ENCODE measurements around the gene NLRP6. TPM values are rescaled to one million over a fixed set of nuclear protein-coding genes. Genes with fewer than 3 reads are reported as not detected.
"Not testable (repeated sequence)": the region's sequence is repeated elsewhere in the genome, so short reads cannot be mapped to it uniquely, and the experiment has no call there.

The NLRP6 gene
- polyA plus RNA-seq, 2 donors: 0.05 to 0.06 TPM

DNA sequence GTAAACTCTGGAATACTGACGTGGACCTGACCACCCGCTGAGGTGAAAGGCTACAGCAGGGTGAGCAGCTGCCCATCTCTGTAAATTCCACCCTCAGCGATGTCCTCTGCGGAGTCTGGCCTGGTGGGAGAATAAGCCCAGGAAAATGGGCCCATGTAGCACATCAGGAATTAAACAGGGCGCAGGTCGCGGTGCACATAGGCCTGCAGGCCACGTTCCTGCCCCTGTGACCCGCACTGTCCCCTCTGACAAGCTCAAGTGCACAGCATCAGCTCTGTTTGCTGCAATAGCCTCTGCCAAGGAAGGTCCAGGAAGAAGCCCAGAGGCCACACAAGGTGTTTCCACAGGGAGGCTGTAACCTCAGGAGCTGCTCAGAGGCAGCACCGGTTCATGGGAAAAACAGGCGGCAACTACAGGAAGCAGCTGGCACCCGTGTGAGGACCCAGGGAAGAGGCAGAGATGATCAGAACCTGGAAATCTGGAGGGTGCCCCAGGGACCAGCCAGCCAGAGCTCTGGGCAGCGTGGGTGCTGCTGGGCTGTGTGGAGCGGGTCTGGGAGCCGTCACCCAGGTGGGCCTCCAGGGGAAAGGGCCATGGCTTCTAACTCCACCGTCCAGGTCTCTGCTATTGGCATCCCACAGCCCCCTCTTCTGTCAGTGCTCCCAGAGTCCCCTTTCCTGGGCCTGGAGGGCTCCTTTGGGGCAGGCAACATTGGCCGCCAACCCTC is 28.6 kb downstream of the NLRP6 start:
- no peaks in the 10 kb centered on the region for H3K27me3 ChIP-seq (ENCODE audit: control insufficient read depth in 1 of 2, insufficient read depth in 2 of 2, low read length in 2 of 2)
- H3K36me3 ChIP-seq (ENCODE audit: control insufficient read depth in 2 of 2, insufficient read depth in 2 of 2, low read length in 1 of 2): no peaks in the 10 kb centered on the region
- peaks cover 0 to 6% of the 10 kb centered on the region in 2 donors for H3K4me1 ChIP-seq (ENCODE audit: control insufficient read depth in 2 of 2, insufficient read depth in 2 of 2, low read length in 1 of 2)
- H3K27ac ChIP-seq (ENCODE audit: low read depth in 2 of 2, low read length in 1 of 2): peak overlapping the region in 1 of 2 donors; percentile 88
- no peaks in the 10 kb centered on the region for H3K9me3 ChIP-seq (ENCODE audit: control insufficient read depth in 2 of 2, insufficient read depth in 1 of 2, low read depth in 1 of 2, low read length in 1 of 2)
- no peak overlapping the region for H3K4me3 ChIP-seq (ENCODE audit: low read depth in 1 of 2, low read length in 2 of 2)
- 91 to 92% methylated on average over 17 of the region's 17 CpGs for WGBS, 2 donors

GRCh38 chr11:307766-308708 is 29.8 kb downstream of the NLRP6 start, which contains the start of gene IFITM2:
TSS of gene IFITM2 (plus strand) at chr11:307816. CDS start at chr11:308193, 377 bp downstream.
- H3K4me3 ChIP-seq (ENCODE audit: low read depth in 1 of 2, low read length in 2 of 2): peak within 1 kb of the TSS; percentile 39 to 48
- H3K9me3 ChIP-seq (ENCODE audit: control insufficient read depth in 2 of 2, insufficient read depth in 1 of 2, low read depth in 1 of 2, low read length in 1 of 2); H3K27me3 ChIP-seq (ENCODE audit: control insufficient read depth in 1 of 2, insufficient read depth in 2 of 2, low read length in 2 of 2); H3K4me1 ChIP-seq (ENCODE audit: control insufficient read depth in 2 of 2, insufficient read depth in 2 of 2, low read length in 1 of 2); H3K36me3 ChIP-seq (ENCODE audit: control insufficient read depth in 2 of 2, insufficient read depth in 2 of 2, low read length in 1 of 2): not testable (repeated sequence)
- WGBS, 2 donors: 24 to 33% methylated on average over 24 to 28 of the region's 28 CpGs
- H3K27ac ChIP-seq (ENCODE audit: low read depth in 2 of 2, low read length in 1 of 2): peak within 1 kb of the TSS; percentile 80 to 93

GRCh38 chr11:308740-309665 is 30.8 kb downstream of the NLRP6 start:
- peak overlapping the region; percentile 79 to 93 for H3K27ac ChIP-seq (ENCODE audit: low read depth in 2 of 2, low read length in 1 of 2)
- peak overlapping the region; percentile 25 to 32 for H3K4me3 ChIP-seq (ENCODE audit: low read depth in 1 of 2, low read length in 2 of 2)
- not testable (repeated sequence) for H3K36me3 ChIP-seq (ENCODE audit: control insufficient read depth in 2 of 2, insufficient read depth in 2 of 2, low read length in 1 of 2); H3K27me3 ChIP-seq (ENCODE audit: control insufficient read depth in 1 of 2, insufficient read depth in 2 of 2, low read length in 2 of 2); H3K4me1 ChIP-seq (ENCODE audit: control insufficient read depth in 2 of 2, insufficient read depth in 2 of 2, low read length in 1 of 2); H3K9me3 ChIP-seq (ENCODE audit: control insufficient read depth in 2 of 2, insufficient read depth in 1 of 2, low read depth in 1 of 2, low read length in 1 of 2)
- WGBS, 2 donors: 35 to 38% methylated on average over 21 to 24 of the region's 24 CpGs

DNA sequence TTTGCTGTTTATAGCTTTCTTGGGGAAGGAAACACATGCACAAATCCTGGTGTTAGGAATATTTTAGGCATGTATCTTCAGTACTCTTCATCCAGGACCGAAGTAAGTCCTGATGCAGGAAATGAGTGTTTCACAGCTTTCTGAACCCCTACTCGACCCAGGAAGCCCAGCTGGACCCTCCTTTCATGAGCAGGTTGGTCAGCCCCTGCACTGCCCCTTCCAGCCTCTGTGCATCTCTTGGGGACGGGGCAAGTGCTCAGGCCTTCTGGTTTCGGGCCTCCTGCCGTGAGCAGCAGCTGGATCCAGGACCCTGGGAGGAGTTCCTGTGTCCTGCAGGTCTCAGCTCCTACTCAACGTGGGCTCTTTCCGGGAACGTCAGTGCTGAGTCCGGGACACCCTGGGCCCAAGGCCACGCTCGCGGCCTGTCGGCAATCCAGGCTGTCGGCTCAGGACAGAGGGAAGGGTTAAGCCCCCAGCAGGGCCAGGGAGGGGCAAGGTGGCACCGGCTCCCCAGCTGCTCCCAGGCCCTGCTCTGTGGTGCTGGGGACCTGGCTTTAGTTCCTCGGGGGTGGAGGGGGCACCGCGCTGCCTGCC is 31.9 kb downstream of the NLRP6 start:
- H3K27ac ChIP-seq (ENCODE audit: low read depth in 2 of 2, low read length in 1 of 2): peak overlapping the region; percentile 26 to 64
- whole genome bisulfite sequencing, 2 donors: 4 to 11% methylated on average over 5 of the region's 18 CpGs
- not testable (repeated sequence) for H3K4me1 ChIP-seq (ENCODE audit: control insufficient read depth in 2 of 2, insufficient read depth in 2 of 2, low read length in 1 of 2); H3K36me3 ChIP-seq (ENCODE audit: control insufficient read depth in 2 of 2, insufficient read depth in 2 of 2, low read length in 1 of 2); H3K27me3 ChIP-seq (ENCODE audit: control insufficient read depth in 1 of 2, insufficient read depth in 2 of 2, low read length in 2 of 2); H3K9me3 ChIP-seq (ENCODE audit: control insufficient read depth in 2 of 2, insufficient read depth in 1 of 2, low read depth in 1 of 2, low read length in 1 of 2)
- H3K4me3 ChIP-seq (ENCODE audit: low read depth in 1 of 2, low read length in 2 of 2): peak overlapping the region in 1 of 2 donors; percentile 32

DNA sequence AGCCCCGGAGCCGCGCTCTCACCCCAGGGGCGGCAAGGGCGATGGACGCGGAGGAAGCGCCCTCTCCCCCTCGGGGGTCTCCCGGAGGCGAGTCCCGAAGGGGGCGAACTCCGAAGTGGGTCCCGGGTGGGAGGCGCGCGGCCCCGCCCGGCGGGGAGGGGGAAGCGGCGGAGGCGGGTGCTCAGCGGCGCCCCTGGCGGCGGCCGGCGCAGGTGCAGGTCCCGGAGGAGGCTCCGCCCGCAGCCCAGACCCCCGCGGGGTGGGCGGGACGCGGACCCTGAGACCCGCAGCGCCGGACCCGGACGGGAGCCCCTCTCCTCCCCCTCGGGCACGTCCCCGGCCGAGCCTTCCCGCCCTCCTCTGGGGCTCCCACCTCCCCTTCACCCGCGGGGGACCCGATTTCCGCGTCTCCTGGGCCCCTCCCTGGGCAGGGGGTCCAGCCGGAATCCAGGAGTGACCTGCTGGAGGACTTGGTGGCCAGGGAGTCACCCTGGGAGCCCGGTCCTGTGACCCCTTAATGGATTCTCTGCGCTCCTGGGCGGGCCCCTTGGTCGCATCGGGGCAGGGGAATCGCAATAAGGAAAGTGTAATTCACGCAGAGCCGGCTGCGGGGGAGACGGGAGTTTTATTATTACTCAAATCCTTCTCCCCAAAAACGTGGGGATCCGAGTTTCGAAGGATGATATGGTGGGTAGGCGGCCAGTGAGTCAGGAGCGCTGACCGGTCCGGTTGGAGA is 33.0 kb downstream of the NLRP6 start:
- not testable (repeated sequence) for H3K36me3 ChIP-seq (ENCODE audit: control insufficient read depth in 2 of 2, insufficient read depth in 2 of 2, low read length in 1 of 2); H3K4me3 ChIP-seq (ENCODE audit: low read depth in 1 of 2, low read length in 2 of 2); H3K27ac ChIP-seq (ENCODE audit: low read depth in 2 of 2, low read length in 1 of 2); H3K9me3 ChIP-seq (ENCODE audit: control insufficient read depth in 2 of 2, insufficient read depth in 1 of 2, low read depth in 1 of 2, low read length in 1 of 2); H3K27me3 ChIP-seq (ENCODE audit: control insufficient read depth in 1 of 2, insufficient read depth in 2 of 2, low read length in 2 of 2)
- H3K4me1 ChIP-seq (ENCODE audit: control insufficient read depth in 2 of 2, insufficient read depth in 2 of 2, low read length in 1 of 2): peaks cover 0 to 11% of the 10 kb centered on the region in 2 donors
- WGBS, 2 donors: 0 to 3% methylated on average over 7 to 10 of the region's 71 CpGs

- no peaks in the 10 kb centered on the region for H3K27me3 ChIP-seq (ENCODE audit: control insufficient read depth in 1 of 2, insufficient read depth in 2 of 2, low read length in 2 of 2)
- no peak overlapping the region for H3K4me3 ChIP-seq (ENCODE audit: low read depth in 1 of 2, low read length in 2 of 2)
- H3K36me3 ChIP-seq (ENCODE audit: control insufficient read depth in 2 of 2, insufficient read depth in 2 of 2, low read length in 1 of 2): no peaks in the 10 kb centered on the region
- H3K27ac ChIP-seq (ENCODE audit: low read depth in 2 of 2, low read length in 1 of 2): peak overlapping the region; percentile 62 to 72
- peaks cover 0 to 12% of the 10 kb centered on the region in 2 donors for H3K4me1 ChIP-seq (ENCODE audit: control insufficient read depth in 2 of 2, insufficient read depth in 2 of 2, low read length in 1 of 2)
- 48 to 52% methylated on average over 14 of the region's 14 CpGs for WGBS, 2 donors
- no peaks in the 10 kb centered on the region for H3K9me3 ChIP-seq (ENCODE audit: control insufficient read depth in 2 of 2, insufficient read depth in 1 of 2, low read depth in 1 of 2, low read length in 1 of 2)
Measured at GRCh38 chr11:312092-312816, 34.0 kb downstream of the NLRP6 start.

GRCh38 chr11:313304-313786 is 35.1 kb downstream of the NLRP6 start:
- H3K27me3 ChIP-seq (ENCODE audit: control insufficient read depth in 1 of 2, insufficient read depth in 2 of 2, low read length in 2 of 2): no peaks in the 10 kb centered on the region
- peak overlapping the region; percentile 3 to 47 for H3K4me3 ChIP-seq (ENCODE audit: low read depth in 1 of 2, low read length in 2 of 2)
- peaks cover 0 to 10% of the 10 kb centered on the region in 2 donors for H3K4me1 ChIP-seq (ENCODE audit: control insufficient read depth in 2 of 2, insufficient read depth in 2 of 2, low read length in 1 of 2)
- H3K36me3 ChIP-seq (ENCODE audit: control insufficient read depth in 2 of 2, insufficient read depth in 2 of 2, low read length in 1 of 2): no peaks in the 10 kb centered on the region
- no peaks in the 10 kb centered on the region for H3K9me3 ChIP-seq (ENCODE audit: control insufficient read depth in 2 of 2, insufficient read depth in 1 of 2, low read depth in 1 of 2, low read length in 1 of 2)
- peak overlapping the region; percentile 71 to 89 for H3K27ac ChIP-seq (ENCODE audit: low read depth in 2 of 2, low read length in 1 of 2)
- 35 to 46% methylated on average over 7 to 8 of the region's 8 CpGs for WGBS, 2 donors

Measured in esophagus (tissue), 2 donors.